HepG2 (cell line): ENCODE measurements around the gene RALB. TPM values are rescaled to one million over a fixed set of nuclear protein-coding genes. Genes with fewer than 3 reads are reported as not detected.

ENCODE experiments used
- ELK4 ChIP-seq: sonication (generic); formaldehyde crosslinking; IDR thresholded peaks from 2 replicates; pipeline ENCODE4 v1.9.0; 2021; ENCODE audit warnings: missing genetic modification reagents, borderline replicate concordance
- IKZF4 ChIP-seq: sonication (generic); formaldehyde crosslinking; IDR thresholded peaks from 2 replicates; pipeline ENCODE4 v1.5.1; 2020; ENCODE audit warnings: borderline replicate concordance, mild to moderate bottlenecking, low read depth, missing genetic modification reagents; ENCODE audit errors: not compliant biosample characterization
- MIER2 ChIP-seq: IDR thresholded peaks from 2 replicates; pipeline ENCODE4 v1.6.1; 2016; ENCODE audit warnings: missing biosample characterization, missing genetic modification reagents
- PRDM15 ChIP-seq: sonication (generic); formaldehyde crosslinking; IDR thresholded peaks from 2 replicates; pipeline ENCODE4 v1.4.0; 2020; ENCODE audit warnings: missing genetic modification reagents
- RFX1 ChIP-seq: fragments of 450-650 bp; IDR thresholded peaks from 2 replicates; pipeline ENCODE4 v1.6.1; 2017
- ZNF354B ChIP-seq: sonication (generic); formaldehyde crosslinking; IDR thresholded peaks from 2 replicates; pipeline ENCODE4 v1.8.0; 2022; ENCODE audit warnings: mild to moderate bottlenecking, missing genetic modification reagents
- ZNF512 ChIP-seq: sonication (generic); formaldehyde crosslinking; IDR thresholded peaks from 2 replicates; pipeline ENCODE4 v1.4.0; 2020; ENCODE audit warnings: mild to moderate bottlenecking, missing genetic modification reagents
- polyA plus RNA-seq, 8 experiments: library from polyadenylated mRNA; depleted of rRNA in 3 of 8; stranded (reverse) in 7 of 8; unstranded in 1 of 8; fragments of >200 nt; fragmentation: Illumina TruSeq in 4 of 8; extraction: Trizol in 4 of 8; gene quantifications; 2 replicates each; pipeline versions ENCODE4 v1.2.1 to v1.2.3, GENCODE V29; 2011 to 2016; ENCODE audit warnings: low read depth in 4 of 8, missing spikeins in 1 of 8, mixed read lengths in 1 of 8; ENCODE audit not compliant: insufficient read depth in 1 of 8
- total RNA-seq, 5 experiments: library from RNA; depleted of rRNA; stranded (reverse); fragments of >200 nt; fragmentation: Illumina TruSeq; extraction: Trizol; gene quantifications; 2 replicates each; pipeline ENCODE4 v1.2.3, GENCODE V29; 2016; ENCODE audit warnings: low read depth in 1 of 5
- TF ChIP-seq, protein P1 (sequence below): sonication (generic); formaldehyde crosslinking; IDR thresholded peaks from 2 replicates; pipeline ENCODE4 v1.4.0; 2020; ENCODE audit warnings: mild to moderate bottlenecking, low read depth, missing genetic modification reagents
- TF ChIP-seq, protein P2 (sequence below): sonication (generic); formaldehyde crosslinking; IDR thresholded peaks from 2 replicates; pipeline ENCODE4 v1.5.1; 2020; ENCODE audit warnings: mild to moderate bottlenecking, missing genetic modification reagents, moderate library complexity
- TF ChIP-seq, protein P3 (sequence below): sonication (generic); formaldehyde crosslinking; IDR thresholded peaks from 2 replicates; pipeline ENCODE4 v1.9.0; 2021; ENCODE audit warnings: missing genetic modification reagents, borderline replicate concordance
- TF ChIP-seq, protein P4 (sequence below): sonication (generic); formaldehyde crosslinking; IDR thresholded peaks from 2 replicates; pipeline ENCODE4 v1.4.0; 2020; ENCODE audit warnings: missing genetic modification reagents

RALB gene
- total and polyA plus RNA-seq, 2 of the 13 experiments (the other 11 are each of a cell fraction or from before 2014, with no cell fraction given) = 37.8 to 43.2 TPM

GRCh38 chr2:120272763-120273481, 20.3 kb downstream of the RALB start (continued):
- no peak for TF ChIP-seq PRDM15 (CRISPR knock-in tag)
- no peak for TF ChIP-seq RFX1
- TF ChIP-seq ELK4 (CRISPR knock-in tag) = no peak
- no peak for TF ChIP-seq ZNF512 (CRISPR knock-in tag)
- TF ChIP-seq, protein P1, sequence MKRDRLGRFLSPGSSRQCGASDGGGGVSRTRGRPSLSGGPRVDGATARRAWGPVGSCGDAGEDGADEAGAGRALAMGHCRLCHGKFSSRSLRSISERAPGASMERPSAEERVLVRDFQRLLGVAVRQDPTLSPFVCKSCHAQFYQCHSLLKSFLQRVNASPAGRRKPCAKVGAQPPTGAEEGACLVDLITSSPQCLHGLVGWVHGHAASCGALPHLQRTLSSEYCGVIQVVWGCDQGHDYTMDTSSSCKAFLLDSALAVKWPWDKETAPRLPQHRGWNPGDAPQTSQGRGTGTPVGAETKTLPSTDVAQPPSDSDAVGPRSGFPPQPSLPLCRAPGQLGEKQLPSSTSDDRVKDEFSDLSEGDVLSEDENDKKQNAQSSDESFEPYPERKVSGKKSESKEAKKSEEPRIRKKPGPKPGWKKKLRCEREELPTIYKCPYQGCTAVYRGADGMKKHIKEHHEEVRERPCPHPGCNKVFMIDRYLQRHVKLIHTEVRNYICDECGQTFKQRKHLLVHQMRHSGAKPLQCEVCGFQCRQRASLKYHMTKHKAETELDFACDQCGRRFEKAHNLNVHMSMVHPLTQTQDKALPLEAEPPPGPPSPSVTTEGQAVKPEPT = 0 out of 2 replicates have a peak, but pooled peaks have one; percentile 18
- TF ChIP-seq, protein P2, sequence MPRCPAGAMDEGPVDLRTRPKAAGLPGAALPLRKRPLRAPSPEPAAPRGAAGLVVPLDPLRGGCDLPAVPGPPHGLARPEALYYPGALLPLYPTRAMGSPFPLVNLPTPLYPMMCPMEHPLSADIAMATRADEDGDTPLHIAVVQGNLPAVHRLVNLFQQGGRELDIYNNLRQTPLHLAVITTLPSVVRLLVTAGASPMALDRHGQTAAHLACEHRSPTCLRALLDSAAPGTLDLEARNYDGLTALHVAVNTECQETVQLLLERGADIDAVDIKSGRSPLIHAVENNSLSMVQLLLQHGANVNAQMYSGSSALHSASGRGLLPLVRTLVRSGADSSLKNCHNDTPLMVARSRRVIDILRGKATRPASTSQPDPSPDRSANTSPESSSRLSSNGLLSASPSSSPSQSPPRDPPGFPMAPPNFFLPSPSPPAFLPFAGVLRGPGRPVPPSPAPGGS = no peak
- TF ChIP-seq, protein P3, sequence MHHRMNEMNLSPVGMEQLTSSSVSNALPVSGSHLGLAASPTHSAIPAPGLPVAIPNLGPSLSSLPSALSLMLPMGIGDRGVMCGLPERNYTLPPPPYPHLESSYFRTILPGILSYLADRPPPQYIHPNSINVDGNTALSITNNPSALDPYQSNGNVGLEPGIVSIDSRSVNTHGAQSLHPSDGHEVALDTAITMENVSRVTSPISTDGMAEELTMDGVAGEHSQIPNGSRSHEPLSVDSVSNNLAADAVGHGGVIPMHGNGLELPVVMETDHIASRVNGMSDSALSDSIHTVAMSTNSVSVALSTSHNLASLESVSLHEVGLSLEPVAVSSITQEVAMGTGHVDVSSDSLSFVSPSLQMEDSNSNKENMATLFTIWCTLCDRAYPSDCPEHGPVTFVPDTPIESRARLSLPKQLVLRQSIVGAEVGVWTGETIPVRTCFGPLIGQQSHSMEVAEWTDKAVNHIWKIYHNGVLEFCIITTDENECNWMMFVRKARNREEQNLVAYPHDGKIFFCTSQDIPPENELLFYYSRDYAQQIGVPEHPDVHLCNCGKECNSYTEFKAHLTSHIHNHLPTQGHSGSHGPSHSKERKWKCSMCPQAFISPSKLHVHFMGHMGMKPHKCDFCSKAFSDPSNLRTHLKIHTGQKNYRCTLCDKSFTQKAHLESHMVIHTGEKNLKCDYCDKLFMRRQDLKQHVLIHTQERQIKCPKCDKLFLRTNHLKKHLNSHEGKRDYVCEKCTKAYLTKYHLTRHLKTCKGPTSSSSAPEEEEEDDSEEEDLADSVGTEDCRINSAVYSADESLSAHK (CRISPR knock-in tag) = no peak
- TF ChIP-seq IKZF4 = no peak
- TF ChIP-seq ZNF354B = no peak
- TF ChIP-seq, protein P4, sequence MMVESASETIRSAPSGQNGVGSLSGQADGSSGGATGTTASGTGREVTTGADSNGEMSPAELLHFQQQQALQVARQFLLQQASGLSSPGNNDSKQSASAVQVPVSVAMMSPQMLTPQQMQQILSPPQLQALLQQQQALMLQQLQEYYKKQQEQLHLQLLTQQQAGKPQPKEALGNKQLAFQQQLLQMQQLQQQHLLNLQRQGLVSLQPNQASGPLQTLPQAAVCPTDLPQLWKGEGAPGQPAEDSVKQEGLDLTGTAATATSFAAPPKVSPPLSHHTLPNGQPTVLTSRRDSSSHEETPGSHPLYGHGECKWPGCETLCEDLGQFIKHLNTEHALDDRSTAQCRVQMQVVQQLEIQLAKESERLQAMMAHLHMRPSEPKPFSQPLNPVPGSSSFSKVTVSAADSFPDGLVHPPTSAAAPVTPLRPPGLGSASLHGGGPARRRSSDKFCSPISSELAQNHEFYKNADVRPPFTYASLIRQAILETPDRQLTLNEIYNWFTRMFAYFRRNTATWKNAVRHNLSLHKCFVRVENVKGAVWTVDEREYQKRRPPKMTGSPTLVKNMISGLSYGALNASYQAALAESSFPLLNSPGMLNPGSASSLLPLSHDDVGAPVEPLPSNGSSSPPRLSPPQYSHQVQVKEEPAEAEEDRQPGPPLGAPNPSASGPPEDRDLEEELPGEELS = peak; percentile 90
- TF ChIP-seq MIER2 (CRISPR knock-in tag) = peak; percentile 73; the same call in 1 of the 2 replicates
